Activated naive CD8-positive, alpha-beta T cell treated with anti-CD3 and anti-CD28 coated beads for 36 hours (primary cell): ENCODE results near the gene LCOR. TPM values are rescaled to one million over a fixed set of nuclear protein-coding genes. Genes with fewer than 3 reads are reported as not detected.

Experiments used
- DNase-seq: peaks from one replicate; pipeline ENCODE4 v3.0.0; 2021
- H3K27ac Mint-ChIP-seq: one replicate; pipeline ENCODE4 v1.8.0; 2022; ENCODE audit warnings: mild to moderate bottlenecking, moderate library complexity, mixed read lengths
- H3K27me3 Mint-ChIP-seq: one replicate; pipeline ENCODE4 v1.8.0; 2022; ENCODE audit warnings: mild to moderate bottlenecking, mixed read lengths
- H3K36me3 Mint-ChIP-seq: one replicate; pipeline ENCODE4 v1.8.0; 2021; ENCODE audit warnings: mild to moderate bottlenecking, mixed read lengths
- H3K4me1 Mint-ChIP-seq: one replicate; pipeline ENCODE4 v1.8.0; 2021; ENCODE audit warnings: mixed read lengths
- H3K4me3 Mint-ChIP-seq: one replicate; pipeline ENCODE4 v1.8.0; 2022; ENCODE audit warnings: mild to moderate bottlenecking, moderate library complexity, mixed read lengths
- H3K9me3 Mint-ChIP-seq: one replicate; pipeline ENCODE4 v1.8.0; 2022; ENCODE audit warnings: mixed read lengths
- total RNA-seq, 2 experiments: library from RNA; stranded (reverse); gene quantifications; one replicate each; pipeline ENCODE4 v1.2.3, GENCODE V29; 2021

Gene LCOR
- total RNA-seq, 2 experiments from 2014 or later: 25.9 to 27.6 TPM

DNA sequence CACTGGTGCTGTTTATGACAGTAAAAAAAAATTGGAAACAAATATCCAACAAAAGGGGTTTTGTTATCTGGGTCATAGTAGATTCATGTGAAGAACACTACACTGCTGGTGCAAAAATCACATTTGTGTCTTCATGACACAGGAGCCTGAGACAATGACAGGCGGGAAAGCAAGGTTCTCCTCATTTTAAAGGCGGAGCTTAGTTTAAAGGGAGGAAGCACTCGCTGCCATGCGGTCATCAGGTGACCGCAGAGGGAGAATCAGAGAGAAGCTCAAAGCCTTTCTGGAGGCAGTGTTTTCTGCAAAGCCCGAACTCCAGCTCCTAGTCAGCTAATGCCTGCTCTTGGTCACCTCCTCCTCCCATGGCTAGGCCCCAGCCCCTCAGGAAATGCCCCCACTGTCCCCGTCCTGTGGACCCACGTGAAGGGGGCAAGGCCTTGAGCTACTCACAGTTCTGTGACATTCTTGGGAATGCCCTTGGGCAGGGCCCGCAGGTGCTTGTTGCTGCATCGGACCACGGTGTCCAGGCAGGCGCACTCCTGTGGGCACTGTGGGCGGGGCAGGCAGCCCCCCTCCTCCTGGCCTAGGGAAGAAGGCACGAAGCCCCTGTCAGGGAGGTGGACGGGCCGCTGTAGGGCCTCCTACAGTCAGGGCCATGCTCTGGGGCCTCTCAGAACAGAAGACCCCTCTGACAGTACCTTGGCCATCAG, 207.6 kb downstream of the LCOR start:
- H3K27ac Mint-ChIP-seq: no peak overlapping the region
- no peaks in the 10 kb centered on the region for H3K9me3 Mint-ChIP-seq
- no peak overlapping the region for H3K4me3 Mint-ChIP-seq
- peaks cover 11% of the 10 kb centered on the region for H3K4me1 Mint-ChIP-seq
- no peak for DNase-seq
- H3K27me3 Mint-ChIP-seq: peaks cover 6% of the 10 kb centered on the region
- no peaks in the 10 kb centered on the region for H3K36me3 Mint-ChIP-seq

DNA sequence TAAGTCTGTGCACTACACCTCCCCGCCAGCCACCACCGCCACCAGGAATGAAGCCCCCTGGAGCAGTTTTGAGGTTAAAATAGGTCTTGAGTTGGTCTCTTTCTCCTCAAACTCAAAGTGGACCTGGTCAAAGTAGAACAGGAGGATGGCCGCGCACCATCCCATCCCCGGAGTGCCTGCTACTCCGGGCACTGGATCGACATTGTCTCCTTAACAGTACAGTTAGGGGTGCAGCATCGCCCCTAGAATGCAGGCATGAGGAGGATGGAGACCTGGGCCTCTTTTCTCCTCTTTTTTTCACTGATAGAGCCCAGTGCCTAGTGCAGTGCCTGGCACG, 208.1 kb downstream of the LCOR start:
- H3K36me3 Mint-ChIP-seq: no peaks in the 10 kb centered on the region
- H3K4me1 Mint-ChIP-seq: peaks cover 11% of the 10 kb centered on the region
- no peaks in the 10 kb centered on the region for H3K9me3 Mint-ChIP-seq
- no peak overlapping the region for H3K4me3 Mint-ChIP-seq
- DNase-seq: no peak
- peaks cover 6% of the 10 kb centered on the region for H3K27me3 Mint-ChIP-seq
- H3K27ac Mint-ChIP-seq: no peak overlapping the region

DNA sequence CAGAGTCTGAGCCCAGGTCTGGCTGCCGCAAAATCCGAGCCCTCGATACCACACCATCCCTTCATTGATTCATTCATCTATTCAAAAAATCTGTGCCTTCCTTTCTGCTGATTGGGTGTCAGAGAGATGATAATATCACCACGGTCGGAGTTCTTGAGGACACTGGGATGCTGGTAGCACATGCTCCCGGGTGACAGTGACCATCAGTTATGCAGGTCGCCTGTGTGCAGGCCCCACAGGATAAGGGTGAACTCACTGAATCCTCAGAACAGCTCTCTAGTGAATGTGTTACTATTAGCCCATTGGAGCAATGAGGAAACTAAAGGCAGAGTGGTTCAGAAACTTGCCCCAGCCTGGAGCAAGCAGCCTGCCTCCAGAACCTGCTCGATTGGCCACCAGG, 208.6 kb downstream of the LCOR start:
- peaks cover 11% of the 10 kb centered on the region for H3K4me1 Mint-ChIP-seq
- no peak overlapping the region for H3K4me3 Mint-ChIP-seq
- no peaks in the 10 kb centered on the region for H3K36me3 Mint-ChIP-seq
- no peaks in the 10 kb centered on the region for H3K9me3 Mint-ChIP-seq
- H3K27me3 Mint-ChIP-seq: peaks cover 5% of the 10 kb centered on the region
- DNase-seq: no peak
- no peak overlapping the region for H3K27ac Mint-ChIP-seq

DNA sequence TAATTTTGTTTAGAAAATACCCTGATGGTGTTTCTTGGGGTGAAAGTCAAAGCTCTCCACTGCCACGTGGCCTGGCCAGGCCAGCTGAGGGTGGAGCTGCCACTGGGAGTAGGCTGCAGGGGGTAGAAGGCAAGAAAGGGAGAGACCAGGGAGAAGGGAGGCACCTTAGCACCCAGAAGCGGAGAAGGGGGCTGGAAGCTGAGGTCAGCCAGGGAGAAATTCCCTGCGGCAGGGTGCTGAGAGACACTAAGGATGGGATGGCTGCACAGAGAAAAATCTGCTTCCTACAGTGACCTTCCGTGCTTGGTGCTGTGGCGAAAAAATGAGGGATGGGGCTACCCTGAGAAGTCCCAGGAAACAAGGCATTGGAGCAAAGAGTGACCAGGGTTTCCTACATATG, 210.0 kb downstream of the LCOR start:
- Mint-ChIP-seq H3K4me3 (no peak overlapping the region), H3K27me3 (no peaks in the 10 kb centered on the region), H3K9me3 (no peaks in the 10 kb centered on the region), H3K4me1 (peaks cover 11% of the 10 kb centered on the region), H3K27ac (no peak overlapping the region), H3K36me3 (no peaks in the 10 kb centered on the region)
- no peak for DNase-seq

DNA sequence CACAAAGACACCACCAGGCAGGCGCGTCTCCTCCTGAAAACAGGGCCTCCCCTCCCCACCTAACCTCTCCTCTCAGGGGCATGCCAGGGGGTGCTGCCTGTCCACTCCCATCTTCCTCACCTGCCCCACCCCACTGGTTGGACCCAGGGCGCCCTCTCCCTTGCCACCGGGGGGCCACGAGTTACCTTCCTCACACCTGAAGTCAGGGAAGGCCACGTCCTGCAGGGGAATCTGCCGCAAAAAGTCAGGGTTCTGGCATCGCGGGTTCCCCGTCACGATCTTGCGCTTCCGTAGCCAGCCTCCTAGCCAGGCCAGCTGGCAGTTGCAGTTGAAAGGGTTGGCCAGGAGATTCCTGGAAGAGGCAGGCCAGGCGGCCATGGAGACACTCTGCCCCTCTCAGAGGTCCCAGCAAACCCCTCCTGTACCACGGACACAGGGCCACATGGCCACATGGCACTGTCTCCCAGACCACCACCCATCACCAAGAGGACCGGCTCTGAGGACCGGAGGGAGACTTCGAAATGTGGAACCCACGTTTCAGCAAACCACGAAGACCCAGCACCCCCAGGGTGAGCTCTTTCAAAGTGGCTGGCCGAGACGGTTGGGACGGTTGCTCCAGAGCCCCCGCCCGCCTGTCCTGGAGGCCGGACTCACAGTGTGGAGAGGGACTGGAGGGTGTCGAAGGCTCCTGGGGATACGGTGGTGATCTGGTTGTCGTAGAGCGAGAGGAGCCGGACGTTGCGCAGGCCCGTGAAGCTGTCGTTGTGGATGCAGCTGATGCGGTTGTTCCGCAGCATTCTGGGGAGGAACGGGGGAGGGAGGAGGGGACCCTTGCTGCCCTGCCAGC, 210.8 kb downstream of the LCOR start:
- Mint-ChIP-seq H3K4me3 (no peak overlapping the region), H3K9me3 (no peaks in the 10 kb centered on the region), H3K27me3 (no peaks in the 10 kb centered on the region), H3K4me1 (peaks cover 3% of the 10 kb centered on the region), H3K27ac (no peak overlapping the region), H3K36me3 (no peaks in the 10 kb centered on the region)
- no peak for DNase-seq

DNA sequence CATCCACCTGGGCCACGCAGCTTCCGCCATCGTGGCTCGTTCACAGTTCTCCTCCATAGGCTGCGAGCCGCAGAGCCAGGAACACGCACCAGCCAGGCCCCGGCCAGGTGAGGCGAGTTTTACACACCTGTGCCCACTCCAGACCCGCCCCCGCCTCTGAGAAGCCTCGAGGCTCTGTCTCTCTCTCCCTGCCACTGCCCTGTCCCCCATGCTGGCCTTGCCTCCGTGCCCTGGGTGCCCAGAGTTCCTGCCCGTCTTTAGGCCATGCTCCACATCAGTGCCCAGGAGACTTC, 211.4 kb downstream of the LCOR start:
- H3K36me3 Mint-ChIP-seq: no peaks in the 10 kb centered on the region
- H3K9me3 Mint-ChIP-seq: no peaks in the 10 kb centered on the region
- H3K4me3 Mint-ChIP-seq: no peak overlapping the region
- no peak for DNase-seq
- no peaks in the 10 kb centered on the region for H3K4me1 Mint-ChIP-seq
- H3K27me3 Mint-ChIP-seq: peaks cover 2% of the 10 kb centered on the region
- H3K27ac Mint-ChIP-seq: no peak overlapping the region

Other genes starting within 250 kb of the LCOR start
- 10 to 100 TPM; 85.3 to 86.7 TPM for gene TM9SF3, start 245.3 kb upstream of the LCOR start, total RNA-seq
- gene PIK3AP1, start 111.8 kb upstream of the LCOR start, total RNA-seq: 1 to 10 TPM; 4.5 to 5.1 TPM